Neural progenitor cell (in vitro differentiated cells): ENCODE measurements around the gene ARHGAP8.

Experiments used
- CTCF ChIP-seq: fragments of 200-600 bp; sonication (generic); IDR thresholded peaks from 2 replicates; pipeline ENCODE4 v1.5.1; 2017; ENCODE audit warnings: antibody characterized with exemption, mild to moderate bottlenecking
- EZH2 ChIP-seq: fragments of 200-600 bp; sonication (generic); IDR thresholded peaks from 2 replicates; pipeline ENCODE4 v1.6.1; 2017; ENCODE audit warnings: antibody characterized with exemption, mild to moderate bottlenecking, moderate library complexity
- EZH2phosphoT487 ChIP-seq: fragments of 200-600 bp; sonication (generic); IDR thresholded peaks from 2 replicates; pipeline ENCODE4 v1.6.1; 2017; ENCODE audit warnings: antibody characterized with exemption

GRCh38 chr22:44884562-44884961 lies 132.2 kb downstream of the ARHGAP8 start:
- no peak for TF ChIP-seq CTCF
- no peak for TF ChIP-seq EZH2
- no peak for TF ChIP-seq EZH2phosphoT487
